Astrocyte (in vitro differentiated cells and primary cell): ENCODE results near the gene KCNJ1. TPM values are rescaled to one million over a fixed set of nuclear protein-coding genes. Genes with fewer than 3 reads are reported as not detected.

Experiments
- DNase-seq: peaks from one replicate; pipeline ENCODE4 v3.0.0-alpha.2; 2010; ENCODE audit warnings: low read depth
- FAIRE-seq: peaks from 2 replicates; lab custom pipeline; 2011; peaks lifted over from hg19 to GRCh38; lab: Jason Lieb, UNC
- H2AFZ ChIP-seq: 2 replicates; pipeline ENCODE4 v1.6.0; 2012; ENCODE audit warnings: low read depth, low read length, inconsistent platforms
- H3K27ac ChIP-seq: 2 replicates; pipeline ENCODE4 v1.5.1; 2011; ENCODE audit warnings: low read depth, low read length, inconsistent platforms
- H3K27me3 ChIP-seq: 2 replicates; pipeline ENCODE4 v1.6.0; 2011; ENCODE audit warnings: low read length, inconsistent platforms; ENCODE audit not compliant: insufficient read depth
- H3K36me3 ChIP-seq: 2 replicates; pipeline ENCODE4 v1.5.1; 2011; ENCODE audit warnings: low read length, inconsistent platforms; ENCODE audit not compliant: insufficient read depth
- H3K4me1 ChIP-seq: 2 replicates; pipeline ENCODE4 v1.5.1; 2011; ENCODE audit warnings: low read length, inconsistent platforms; ENCODE audit not compliant: insufficient read depth
- H3K4me2 ChIP-seq: 2 replicates; pipeline ENCODE4 v1.6.0; 2012; ENCODE audit warnings: low read length, inconsistent platforms
- H3K4me3 ChIP-seq: 2 replicates; pipeline ENCODE4 v1.5.1; 2011; ENCODE audit warnings: low read depth, mild to moderate bottlenecking, low read length, inconsistent platforms; ENCODE audit not compliant: insufficient read depth
- H3K79me2 ChIP-seq: 2 replicates; pipeline ENCODE4 v1.6.0; 2012; ENCODE audit warnings: mild to moderate bottlenecking, low read length, inconsistent platforms; ENCODE audit not compliant: insufficient read depth
- H3K9ac ChIP-seq: 2 replicates; pipeline ENCODE4 v1.6.0; 2012; ENCODE audit warnings: mild to moderate bottlenecking, low read length, inconsistent platforms
- H3K9me3 ChIP-seq: 2 replicates; pipeline ENCODE4 v1.5.1; 2012; ENCODE audit warnings: low read depth, mild to moderate bottlenecking, low read length, inconsistent platforms; ENCODE audit not compliant: insufficient read depth
- H4K20me1 ChIP-seq: 2 replicates; pipeline ENCODE4 v1.6.0; 2012; ENCODE audit warnings: low read length, inconsistent platforms; ENCODE audit not compliant: insufficient read depth
- H3K27ac Mint-ChIP-seq: one replicate; pipeline ENCODE4 v1.8.0; 2021; ENCODE audit warnings: mild to moderate bottlenecking, mixed read lengths; ENCODE audit not compliant: unreplicated experiment
- H3K27me3 Mint-ChIP-seq: one replicate; pipeline ENCODE4 v1.8.0; 2021; ENCODE audit warnings: low read depth, mixed read lengths; ENCODE audit not compliant: unreplicated experiment
- H3K36me3 Mint-ChIP-seq: one replicate; pipeline ENCODE4 v1.8.0; 2021; ENCODE audit warnings: low read depth, mixed read lengths; ENCODE audit not compliant: unreplicated experiment
- H3K4me1 Mint-ChIP-seq: one replicate; pipeline ENCODE4 v1.8.0; 2021; ENCODE audit warnings: low read depth, mixed read lengths; ENCODE audit not compliant: unreplicated experiment
- H3K4me3 Mint-ChIP-seq: one replicate; pipeline ENCODE4 v1.8.0; 2021; ENCODE audit warnings: mild to moderate bottlenecking, moderate library complexity, mixed read lengths; ENCODE audit not compliant: unreplicated experiment
- H3K9me3 Mint-ChIP-seq: one replicate; pipeline ENCODE4 v1.8.0; 2021; ENCODE audit warnings: mild to moderate bottlenecking, mixed read lengths; ENCODE audit not compliant: unreplicated experiment
- CTCF ChIP-seq: IDR thresholded peaks from 2 replicates; pipeline ENCODE4 v1.5.1; 2011; ENCODE audit warnings: low read depth, mild to moderate bottlenecking, inconsistent platforms, low read length, moderate library complexity; ENCODE audit not compliant: insufficient read depth
- EZH2 ChIP-seq: IDR thresholded peaks from 2 replicates; pipeline ENCODE4 v1.6.1; 2012; ENCODE audit warnings: mild to moderate bottlenecking, low read length, inconsistent platforms; ENCODE audit not compliant: insufficient read depth
- total RNA-seq: library from RNA; stranded (reverse); gene quantifications from 2 replicates; pipeline ENCODE4 v1.2.1, GENCODE V29; 2021

KCNJ1 gene
- total RNA-seq, 1 donor from 2014 or later: not detected

GRCh38 chr11:128837627-128838026 is 29.5 kb downstream of the KCNJ1 start:
- no peaks in the 10 kb centered on the region for H4K20me1 ChIP-seq
- H2AFZ ChIP-seq: no peak overlapping the region
- peaks cover 2% of the 10 kb centered on the region for H3K9me3 Mint-ChIP-seq
- no peak overlapping the region for H3K27ac ChIP-seq
- no peaks in the 10 kb centered on the region for H3K36me3 ChIP-seq
- no peak overlapping the region for H3K9ac ChIP-seq
- no peak overlapping the region for H3K4me3 Mint-ChIP-seq
- DNase-seq (no peak), FAIRE-seq (no peak)
- no peaks in the 10 kb centered on the region for H3K79me2 ChIP-seq
- peaks cover 5% of the 10 kb centered on the region for H3K4me1 ChIP-seq
- H3K4me3 ChIP-seq: no peak overlapping the region
- H3K4me1 Mint-ChIP-seq: peaks cover 8% of the 10 kb centered on the region
- H3K27ac Mint-ChIP-seq: no peak overlapping the region
- H3K27me3 Mint-ChIP-seq: peaks cover 9% of the 10 kb centered on the region
- H3K27me3 ChIP-seq: peaks cover 14% of the 10 kb centered on the region
- no peak overlapping the region for H3K4me2 ChIP-seq
- H3K9me3 ChIP-seq: no peaks in the 10 kb centered on the region
- no peaks in the 10 kb centered on the region for H3K36me3 Mint-ChIP-seq
- TF ChIP-seq CTCF (no peak), EZH2 (no peak)

GRCh38 chr11:128835741-128836430 is 31.2 kb downstream of the KCNJ1 start:
- H3K4me3 Mint-ChIP-seq: no peak overlapping the region

More at GRCh38 chr11:128835741-128836430, 31.2 kb downstream of the KCNJ1 start:
- H4K20me1 ChIP-seq: no peaks in the 10 kb centered on the region
- H3K9me3 ChIP-seq: no peaks in the 10 kb centered on the region
- H3K27me3 ChIP-seq: peaks cover 14% of the 10 kb centered on the region
- H3K4me2 ChIP-seq: peak overlapping the region; percentile 39
- H3K36me3 Mint-ChIP-seq: no peaks in the 10 kb centered on the region
- no peak overlapping the region for H3K9ac ChIP-seq
- H3K79me2 ChIP-seq: no peaks in the 10 kb centered on the region
- peaks cover 10% of the 10 kb centered on the region for H3K4me1 Mint-ChIP-seq
- FAIRE-seq (no peak), DNase-seq (no peak)
- no peak overlapping the region for H3K27ac Mint-ChIP-seq
- H3K27me3 Mint-ChIP-seq: peaks cover 11% of the 10 kb centered on the region
- no peak overlapping the region for H3K27ac ChIP-seq
- H3K9me3 Mint-ChIP-seq: peaks cover 2% of the 10 kb centered on the region
- no peaks in the 10 kb centered on the region for H3K36me3 ChIP-seq
- TF ChIP-seq CTCF (no peak), EZH2 (no peak)
- H3K4me3 ChIP-seq: no peak overlapping the region
- H3K4me1 ChIP-seq: peaks cover 5% of the 10 kb centered on the region
- no peak overlapping the region for H2AFZ ChIP-seq
